ENCODE data around the gene NUMA1. TPM values are rescaled to one million over a fixed set of nuclear protein-coding genes. Genes with fewer than 3 reads are reported as not detected.

The NUMA1 gene
- total and polyA plus RNA-seq, 2 of the 13 experiments (the other 11 are each of a cell fraction or from before 2014, with no cell fraction given), result 57.3 to 60.2 TPM

- no peaks in the 10 kb centered on the region for H3K27me3 ChIP-seq (ENCODE audit: control insufficient read depth in 1 of 2, insufficient read depth in 2 of 2, low read length in 2 of 2)
- H3K4me3 ChIP-seq (replicated peaks in 1 of 3; ENCODE audit: insufficient read depth in 1 of 3, low read depth in 2 of 3, low read length in 3 of 3), result no peak overlapping the region
- intact Hi-C loops (cut with micrococcal nuclease; ENCODE audit: unreplicated experiment), result no loop called here
- no peak overlapping the region for H3K27ac ChIP-seq (ENCODE audit: extremely low read length, insufficient read depth, low read length)
- ChIA-PET CTCF (ENCODE audit: low intra/inter-chr PET ratio, low total read pairs) (no interaction called here), POLR2A (interaction anchor here (0.6 kb wide), 1 partner anchor 54 kb away, joined by 5 read pairs; no protein-coding TSS in a partner anchor)
- no peaks in the 10 kb centered on the region for H4K20me1 ChIP-seq (ENCODE audit: insufficient read depth, low read length)
- 98% methylated on average over 15 of the region's 15 CpGs for WGBS (ENCODE audit: low lambda C conversion rate)
- FAIRE-seq, result no peak
- no TSS peak for BruUV-seq (replicated peaks)
- ATAC-seq, result no peak
- no peaks in the 10 kb centered on the region for H3K4me1 ChIP-seq (ENCODE audit: insufficient read depth, low read length)
- in situ Hi-C loops (cut with HindIII; ENCODE audit: extremely low pct_ligation_motif_present, low pct_unique_long_range_greater_than_20kb), result no loop called here
- H3K9ac ChIP-seq (ENCODE audit: insufficient read depth, low read depth, low read length), result no peak overlapping the region
- no peaks in the 10 kb centered on the region for H3K9me3 ChIP-seq (ENCODE audit: low read length)
- peaks cover 62 to 98% of the 10 kb centered on the region in 2 experiments for H3K36me3 ChIP-seq (replicated peaks in 1 of 2; ENCODE audit: control insufficient read depth in 1 of 2, insufficient read depth in 2 of 2, low read length in 2 of 2)
- no peak overlapping the region for H3K4me2 ChIP-seq (ENCODE audit: low read depth, low read length)
- no peaks in the 10 kb centered on the region for H3K79me2 ChIP-seq (ENCODE audit: insufficient read depth, low read length)
- DNase-seq (ENCODE audit: low spot score), result no peak
- no peak overlapping the region for H2AFZ ChIP-seq (ENCODE audit: low read length)
- TF ChIP-seq ZKSCAN5 (CRISPR knock-in tag; IDR thresholded peaks at IDR 0.05), result no peak
- TF ChIP-seq, protein P1, sequence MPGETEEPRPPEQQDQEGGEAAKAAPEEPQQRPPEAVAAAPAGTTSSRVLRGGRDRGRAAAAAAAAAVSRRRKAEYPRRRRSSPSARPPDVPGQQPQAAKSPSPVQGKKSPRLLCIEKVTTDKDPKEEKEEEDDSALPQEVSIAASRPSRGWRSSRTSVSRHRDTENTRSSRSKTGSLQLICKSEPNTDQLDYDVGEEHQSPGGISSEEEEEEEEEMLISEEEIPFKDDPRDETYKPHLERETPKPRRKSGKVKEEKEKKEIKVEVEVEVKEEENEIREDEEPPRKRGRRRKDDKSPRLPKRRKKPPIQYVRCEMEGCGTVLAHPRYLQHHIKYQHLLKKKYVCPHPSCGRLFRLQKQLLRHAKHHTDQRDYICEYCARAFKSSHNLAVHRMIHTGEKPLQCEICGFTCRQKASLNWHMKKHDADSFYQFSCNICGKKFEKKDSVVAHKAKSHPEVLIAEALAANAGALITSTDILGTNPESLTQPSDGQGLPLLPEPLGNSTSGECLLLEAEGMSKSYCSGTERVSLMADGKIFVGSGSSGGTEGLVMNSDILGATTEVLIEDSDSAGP (CRISPR knock-in tag; IDR thresholded peaks at IDR 0.05; ENCODE audit: borderline replicate concordance), result no peak
- TF ChIP-seq AGO2 (optimal IDR thresholded peaks at IDR 0.05; ENCODE audit: low read depth, low read length), result peak; percentile 59
- TF ChIP-seq, protein P2, sequence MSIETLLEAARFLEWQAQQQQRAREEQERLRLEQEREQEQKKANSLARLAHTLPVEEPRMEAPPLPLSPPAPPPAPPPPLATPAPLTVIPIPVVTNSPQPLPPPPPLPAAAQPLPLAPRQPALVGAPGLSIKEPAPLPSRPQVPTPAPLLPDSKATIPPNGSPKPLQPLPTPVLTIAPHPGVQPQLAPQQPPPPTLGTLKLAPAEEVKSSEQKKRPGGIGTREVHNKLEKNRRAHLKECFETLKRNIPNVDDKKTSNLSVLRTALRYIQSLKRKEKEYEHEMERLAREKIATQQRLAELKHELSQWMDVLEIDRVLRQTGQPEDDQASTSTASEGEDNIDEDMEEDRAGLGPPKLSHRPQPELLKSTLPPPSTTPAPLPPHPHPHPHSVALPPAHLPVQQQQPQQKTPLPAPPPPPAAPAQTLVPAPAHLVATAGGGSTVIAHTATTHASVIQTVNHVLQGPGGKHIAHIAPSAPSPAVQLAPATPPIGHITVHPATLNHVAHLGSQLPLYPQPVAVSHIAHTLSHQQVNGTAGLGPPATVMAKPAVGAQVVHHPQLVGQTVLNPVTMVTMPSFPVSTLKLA (IDR thresholded peaks at IDR 0.05), result no peak
- no peak for TF ChIP-seq RFXANK (CRISPR knock-in tag; IDR thresholded peaks at IDR 0.05)
- peak; percentile 10 for TF ChIP-seq RBM22 (optimal IDR thresholded peaks at IDR 0.05; ENCODE audit: low read length)
- no peak for TF ChIP-seq ZNF235 (CRISPR knock-in tag; IDR thresholded peaks at IDR 0.05; ENCODE audit: borderline replicate concordance)
- TF ChIP-seq ZIK1 (CRISPR knock-in tag; IDR thresholded peaks at IDR 0.05; ENCODE audit: borderline replicate concordance, low read depth), result no peak
- no peak for TF ChIP-seq NFRKB (IDR thresholded peaks at IDR 0.05)
- no peak for TF ChIP-seq MZF1 (CRISPR knock-in tag; IDR thresholded peaks at IDR 0.05; ENCODE audit: borderline replicate concordance)
- no peak for TF ChIP-seq ZNF484 (CRISPR knock-in tag; IDR thresholded peaks at IDR 0.05; ENCODE audit: borderline replicate concordance, low read depth)
- TF ChIP-seq, protein P3, sequence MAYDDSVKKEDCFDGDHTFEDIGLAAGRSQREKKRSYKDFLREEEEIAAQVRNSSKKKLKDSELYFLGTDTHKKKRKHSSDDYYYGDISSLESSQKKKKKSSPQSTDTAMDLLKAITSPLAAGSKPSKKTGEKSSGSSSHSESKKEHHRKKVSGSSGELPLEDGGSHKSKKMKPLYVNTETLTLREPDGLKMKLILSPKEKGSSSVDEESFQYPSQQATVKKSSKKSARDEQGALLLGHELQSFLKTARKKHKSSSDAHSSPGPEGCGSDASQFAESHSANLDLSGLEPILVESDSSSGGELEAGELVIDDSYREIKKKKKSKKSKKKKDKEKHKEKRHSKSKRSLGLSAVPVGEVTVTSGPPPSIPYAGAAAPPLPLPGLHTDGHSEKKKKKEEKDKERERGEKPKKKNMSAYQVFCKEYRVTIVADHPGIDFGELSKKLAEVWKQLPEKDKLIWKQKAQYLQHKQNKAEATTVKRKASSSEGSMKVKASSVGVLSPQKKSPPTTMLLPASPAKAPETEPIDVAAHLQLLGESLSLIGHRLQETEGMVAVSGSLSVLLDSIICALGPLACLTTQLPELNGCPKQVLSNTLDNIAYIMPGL (CRISPR knock-in tag; IDR thresholded peaks at IDR 0.05; ENCODE audit: borderline replicate concordance in 1 of 2, low read depth in 1 of 2), result no peak
- TF ChIP-seq ISL2 (CRISPR knock-in tag; IDR thresholded peaks at IDR 0.05), result no peak
- no peak for TF ChIP-seq GLMP (CRISPR knock-in tag; IDR thresholded peaks at IDR 0.05; ENCODE audit: borderline replicate concordance)
- TF ChIP-seq HOXA3 (CRISPR knock-in tag; IDR thresholded peaks at IDR 0.05), result no peak
- no peak for TF ChIP-seq NFKBIZ (CRISPR knock-in tag; IDR thresholded peaks at IDR 0.05)
- TF ChIP-seq SP5 (CRISPR knock-in tag; IDR thresholded peaks at IDR 0.05; ENCODE audit: borderline replicate concordance, low read depth), result no peak
- TF ChIP-seq, protein P4, sequence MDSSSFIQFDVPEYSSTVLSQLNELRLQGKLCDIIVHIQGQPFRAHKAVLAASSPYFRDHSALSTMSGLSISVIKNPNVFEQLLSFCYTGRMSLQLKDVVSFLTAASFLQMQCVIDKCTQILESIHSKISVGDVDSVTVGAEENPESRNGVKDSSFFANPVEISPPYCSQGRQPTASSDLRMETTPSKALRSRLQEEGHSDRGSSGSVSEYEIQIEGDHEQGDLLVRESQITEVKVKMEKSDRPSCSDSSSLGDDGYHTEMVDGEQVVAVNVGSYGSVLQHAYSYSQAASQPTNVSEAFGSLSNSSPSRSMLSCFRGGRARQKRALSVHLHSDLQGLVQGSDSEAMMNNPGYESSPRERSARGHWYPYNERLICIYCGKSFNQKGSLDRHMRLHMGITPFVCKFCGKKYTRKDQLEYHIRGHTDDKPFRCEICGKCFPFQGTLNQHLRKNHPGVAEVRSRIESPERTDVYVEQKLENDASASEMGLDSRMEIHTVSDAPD (CRISPR knock-in tag; IDR thresholded peaks at IDR 0.05), result no peak
- no peak for TF ChIP-seq HNRNPK (IDR thresholded peaks at IDR 0.05; ENCODE audit: low read depth, low read length, poor library complexity, severe bottlenecking)
Measured at GRCh38 chr11:72007089-72007476, 73.3 kb downstream of the NUMA1 start.
